ENCODE results near the gene SHCBP1. TPM values are rescaled to one million over a fixed set of nuclear protein-coding genes. Genes with fewer than 3 reads are reported as not detected.

SHCBP1 gene
- total and polyA plus RNA-seq, 8 donors: 0.04 to 0.86 (median 0.43) TPM; not detected in 1

- H3K27ac ChIP-seq: no peak overlapping the region
- no peak for ATAC-seq
- no peaks in the 10 kb centered on the region for H3K36me3 ChIP-seq
- no peak for DNase-seq
- no peaks in the 10 kb centered on the region for H3K4me1 ChIP-seq
- FAIRE-seq: no peak
- intact Hi-C loops (cut with DNase I): no loop called here
- TF ChIP-seq CTCF (IDR thresholded peaks at IDR 0.05): no peak
- no peaks in the 10 kb centered on the region for H3K27me3 ChIP-seq
- H3K9me3 ChIP-seq: no peaks in the 10 kb centered on the region
- no peak overlapping the region for H3K4me3 ChIP-seq
- 66 to 72% methylated on average over 27 of the region's 27 CpGs for WGBS, 2 donors
These were observed 48.0 kb downstream of the SHCBP1 start for GRCh38 chr16:46573008-46573833.

- Histone ChIP-seq H3K27ac (no peak overlapping the region), H3K4me3 (no peak overlapping the region), H3K4me1 (no peaks in the 10 kb centered on the region), H3K36me3 (no peaks in the 10 kb centered on the region), H3K9me3 (no peaks in the 10 kb centered on the region), H3K27me3 (no peaks in the 10 kb centered on the region)
- DNase-seq (peak in 1 of 6 donors; percentile 50), ATAC-seq (no peak), FAIRE-seq (no peak)
- WGBS, 2 donors: 79 to 81% methylated on average over 26 to 27 of the region's 27 CpGs
- TF ChIP-seq CTCF (IDR thresholded peaks at IDR 0.05): no peak
- intact Hi-C loops (cut with DNase I): no loop called here
These were observed 51.9 kb downstream of the SHCBP1 start for GRCh38 chr16:46569231-46569735.

GRCh38 chr16:46568472-46569230, 52.5 kb downstream of the SHCBP1 start:
- H3K27me3 ChIP-seq: no peaks in the 10 kb centered on the region
- FAIRE-seq (no peak), ATAC-seq (no peak), DNase-seq (no peak)
- no peaks in the 10 kb centered on the region for H3K36me3 ChIP-seq
- 71 to 74% methylated on average over 41 to 42 of the region's 42 CpGs for WGBS, 2 donors
- no peaks in the 10 kb centered on the region for H3K4me1 ChIP-seq
- no peak for TF ChIP-seq CTCF (IDR thresholded peaks at IDR 0.05)
- H3K27ac ChIP-seq: no peak overlapping the region
- H3K4me3 ChIP-seq: no peak overlapping the region
- intact Hi-C loops (cut with DNase I): no loop called here
- no peaks in the 10 kb centered on the region for H3K9me3 ChIP-seq

- WGBS, 2 donors: 44 to 50% methylated on average over 3 of the region's 3 CpGs
- DNase-seq: no peak
- Histone ChIP-seq H3K9me3 (no peaks in the 10 kb centered on the region), H3K4me3 (no peak overlapping the region), H3K27ac (no peak overlapping the region), H3K4me1 (no peaks in the 10 kb centered on the region), H3K27me3 (no peaks in the 10 kb centered on the region), H3K36me3 (no peaks in the 10 kb centered on the region)
- intact Hi-C loops (cut with DNase I): no loop called here
- TF ChIP-seq CTCF (IDR thresholded peaks at IDR 0.05): no peak
- ATAC-seq: no peak
- FAIRE-seq: no peak
These were observed 58.2 kb downstream of the SHCBP1 start for GRCh38 chr16:46562979-46563378.
